ENCODE results near the gene TCTN2.

The TCTN2 gene

DNA sequence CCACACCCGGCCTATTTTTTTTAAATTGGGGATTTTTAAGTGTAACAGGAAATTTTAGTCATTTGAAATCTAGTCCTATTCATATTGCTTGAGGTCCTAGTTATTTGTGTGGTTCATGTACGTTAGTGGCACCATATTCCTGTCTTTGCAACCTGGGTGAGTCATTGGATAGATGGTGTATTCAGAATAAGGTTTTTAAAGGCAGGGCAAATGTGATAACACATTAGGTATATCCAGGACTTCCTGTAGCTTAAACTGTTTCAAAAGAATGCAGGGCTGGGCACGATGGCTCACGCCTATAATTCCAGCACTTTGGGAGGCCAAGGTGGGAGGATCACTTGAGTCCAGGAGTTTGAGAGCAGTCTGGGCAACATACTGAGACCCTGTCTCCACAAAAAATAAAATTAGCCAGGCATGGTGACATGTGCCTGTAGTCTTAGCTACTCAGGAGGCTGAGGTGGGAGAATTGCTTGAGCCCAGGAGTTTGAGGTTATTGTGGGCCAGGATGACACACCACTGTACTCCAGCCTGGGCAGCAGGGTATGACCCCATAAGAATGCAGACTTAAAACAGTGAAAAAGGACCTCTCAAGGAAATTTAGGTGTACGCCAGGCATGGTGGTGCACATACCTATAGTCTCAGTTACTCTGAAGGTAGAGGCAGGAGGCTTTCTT is 49.4 kb downstream of the TCTN2 start:
- no peak for TF ChIP-seq GABPA (IDR thresholded peaks at IDR 0.05; ENCODE audit: low read depth)
- TF ChIP-seq, protein P1, sequence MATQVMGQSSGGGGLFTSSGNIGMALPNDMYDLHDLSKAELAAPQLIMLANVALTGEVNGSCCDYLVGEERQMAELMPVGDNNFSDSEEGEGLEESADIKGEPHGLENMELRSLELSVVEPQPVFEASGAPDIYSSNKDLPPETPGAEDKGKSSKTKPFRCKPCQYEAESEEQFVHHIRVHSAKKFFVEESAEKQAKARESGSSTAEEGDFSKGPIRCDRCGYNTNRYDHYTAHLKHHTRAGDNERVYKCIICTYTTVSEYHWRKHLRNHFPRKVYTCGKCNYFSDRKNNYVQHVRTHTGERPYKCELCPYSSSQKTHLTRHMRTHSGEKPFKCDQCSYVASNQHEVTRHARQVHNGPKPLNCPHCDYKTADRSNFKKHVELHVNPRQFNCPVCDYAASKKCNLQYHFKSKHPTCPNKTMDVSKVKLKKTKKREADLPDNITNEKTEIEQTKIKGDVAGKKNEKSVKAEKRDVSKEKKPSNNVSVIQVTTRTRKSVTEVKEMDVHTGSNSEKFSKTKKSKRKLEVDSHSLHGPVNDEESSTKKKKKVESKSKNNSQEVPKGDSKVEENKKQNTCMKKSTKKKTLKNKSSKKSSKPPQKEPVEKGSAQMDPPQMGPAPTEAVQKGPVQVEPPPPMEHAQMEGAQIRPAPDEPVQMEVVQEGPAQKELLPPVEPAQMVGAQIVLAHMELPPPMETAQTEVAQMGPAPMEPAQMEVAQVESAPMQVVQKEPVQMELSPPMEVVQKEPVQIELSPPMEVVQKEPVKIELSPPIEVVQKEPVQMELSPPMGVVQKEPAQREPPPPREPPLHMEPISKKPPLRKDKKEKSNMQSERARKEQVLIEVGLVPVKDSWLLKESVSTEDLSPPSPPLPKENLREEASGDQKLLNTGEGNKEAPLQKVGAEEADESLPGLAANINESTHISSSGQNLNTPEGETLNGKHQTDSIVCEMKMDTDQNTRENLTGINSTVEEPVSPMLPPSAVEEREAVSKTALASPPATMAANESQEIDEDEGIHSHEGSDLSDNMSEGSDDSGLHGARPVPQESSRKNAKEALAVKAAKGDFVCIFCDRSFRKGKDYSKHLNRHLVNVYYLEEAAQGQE (IDR thresholded peaks at IDR 0.05; ENCODE audit: insufficient replicate concordance, low read depth): no peak
- no peak for TF ChIP-seq POLR2AphosphoS5 (IDR thresholded peaks at IDR 0.05; ENCODE audit: low read depth)
- TF ChIP-seq, protein P2, sequence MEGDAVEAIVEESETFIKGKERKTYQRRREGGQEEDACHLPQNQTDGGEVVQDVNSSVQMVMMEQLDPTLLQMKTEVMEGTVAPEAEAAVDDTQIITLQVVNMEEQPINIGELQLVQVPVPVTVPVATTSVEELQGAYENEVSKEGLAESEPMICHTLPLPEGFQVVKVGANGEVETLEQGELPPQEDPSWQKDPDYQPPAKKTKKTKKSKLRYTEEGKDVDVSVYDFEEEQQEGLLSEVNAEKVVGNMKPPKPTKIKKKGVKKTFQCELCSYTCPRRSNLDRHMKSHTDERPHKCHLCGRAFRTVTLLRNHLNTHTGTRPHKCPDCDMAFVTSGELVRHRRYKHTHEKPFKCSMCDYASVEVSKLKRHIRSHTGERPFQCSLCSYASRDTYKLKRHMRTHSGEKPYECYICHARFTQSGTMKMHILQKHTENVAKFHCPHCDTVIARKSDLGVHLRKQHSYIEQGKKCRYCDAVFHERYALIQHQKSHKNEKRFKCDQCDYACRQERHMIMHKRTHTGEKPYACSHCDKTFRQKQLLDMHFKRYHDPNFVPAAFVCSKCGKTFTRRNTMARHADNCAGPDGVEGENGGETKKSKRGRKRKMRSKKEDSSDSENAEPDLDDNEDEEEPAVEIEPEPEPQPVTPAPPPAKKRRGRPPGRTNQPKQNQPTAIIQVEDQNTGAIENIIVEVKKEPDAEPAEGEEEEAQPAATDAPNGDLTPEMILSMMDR (IDR thresholded peaks at IDR 0.05; ENCODE audit: insufficient read depth, low read length): no peak
- TF ChIP-seq SPI1 (IDR thresholded peaks at IDR 0.05; ENCODE audit: borderline replicate concordance, low read depth): no peak
- Histone ChIP-seq H3K27me3 (ENCODE audit: insufficient read depth, poor library complexity, severe bottlenecking) (no peaks in the 10 kb centered on the region), H3K27ac (replicated peaks) (no peak overlapping the region), H3K4me3 (replicated peaks; ENCODE audit: insufficient read depth, low read length) (no peak overlapping the region)
- DNase-seq (ENCODE audit: low read depth in 1 of 2, low spot score in 1 of 2): no peak

DNA sequence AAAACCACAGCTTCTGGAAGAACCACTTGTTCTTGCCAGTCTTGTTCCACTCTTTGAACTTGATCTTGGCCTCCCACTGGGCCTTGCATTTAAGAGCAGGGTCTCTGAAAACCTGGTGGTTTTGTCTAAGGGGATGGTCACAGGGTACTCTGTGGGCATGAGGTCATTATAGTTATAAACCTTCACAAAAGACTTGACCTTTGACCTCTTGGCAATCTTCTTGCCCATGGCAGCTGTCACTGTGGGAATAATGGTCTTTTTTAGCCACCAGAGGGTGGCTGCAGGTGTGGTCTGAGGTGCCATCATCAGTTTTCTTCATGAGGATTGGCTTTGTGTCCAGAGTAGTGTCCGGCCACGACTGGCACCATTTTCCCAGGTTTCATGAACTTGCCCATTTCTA is 50.3 kb downstream of the TCTN2 start:
- Histone ChIP-seq H3K4me3 (replicated peaks; ENCODE audit: insufficient read depth, low read length) (no peak overlapping the region), H3K27ac (replicated peaks) (no peak overlapping the region), H3K27me3 (ENCODE audit: insufficient read depth, poor library complexity, severe bottlenecking) (no peaks in the 10 kb centered on the region)
- DNase-seq (ENCODE audit: low read depth in 1 of 2, low spot score in 1 of 2): no peak
- TF ChIP-seq POLR2AphosphoS5 (IDR thresholded peaks at IDR 0.05; ENCODE audit: low read depth) (no peak), SPI1 (IDR thresholded peaks at IDR 0.05; ENCODE audit: borderline replicate concordance, low read depth) (no peak), GABPA (IDR thresholded peaks at IDR 0.05; ENCODE audit: low read depth) (no peak)
- TF ChIP-seq, protein P2 (IDR thresholded peaks at IDR 0.05; ENCODE audit: insufficient read depth, low read length): no peak
- TF ChIP-seq, protein P1 (IDR thresholded peaks at IDR 0.05; ENCODE audit: insufficient replicate concordance, low read depth): no peak

DNA sequence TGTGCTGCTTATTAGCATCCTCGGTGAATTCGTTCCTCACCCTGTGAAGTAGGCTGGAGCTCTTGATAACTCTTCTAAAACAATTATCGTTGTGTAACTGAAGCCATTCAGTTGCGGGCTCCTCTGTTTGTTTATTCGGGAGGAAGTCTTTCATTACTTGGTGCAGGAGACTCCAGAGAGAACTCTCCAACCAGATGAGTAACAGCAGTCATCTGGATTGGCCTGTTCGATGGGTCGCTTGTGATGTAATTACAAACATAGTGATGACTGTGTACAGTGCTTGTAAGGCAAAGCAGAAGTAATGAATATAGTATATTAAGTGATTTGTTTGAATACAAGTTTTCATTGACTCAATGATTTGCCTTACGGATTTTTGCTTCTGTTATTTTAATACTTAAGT is 52.1 kb downstream of the TCTN2 start:
- DNase-seq (ENCODE audit: low read depth in 1 of 2, low spot score in 1 of 2): no peak
- no peak overlapping the region for H3K27ac ChIP-seq (replicated peaks)
- TF ChIP-seq, protein P1 (IDR thresholded peaks at IDR 0.05; ENCODE audit: insufficient replicate concordance, low read depth): no peak
- no peak for TF ChIP-seq GABPA (IDR thresholded peaks at IDR 0.05; ENCODE audit: low read depth)
- TF ChIP-seq, protein P2 (IDR thresholded peaks at IDR 0.05; ENCODE audit: insufficient read depth, low read length): no peak
- TF ChIP-seq POLR2AphosphoS5 (IDR thresholded peaks at IDR 0.05; ENCODE audit: low read depth): no peak
- no peak for TF ChIP-seq SPI1 (IDR thresholded peaks at IDR 0.05; ENCODE audit: borderline replicate concordance, low read depth)

More for the DNA sequence above, 52.1 kb downstream of the TCTN2 start:
- H3K27me3 ChIP-seq (ENCODE audit: insufficient read depth, poor library complexity, severe bottlenecking): no peaks in the 10 kb centered on the region
- no peak overlapping the region for H3K4me3 ChIP-seq (replicated peaks; ENCODE audit: insufficient read depth, low read length)

Measured in HL-60 (cell line).